ENCODE results near the gene DNAH17. TPM values are rescaled to one million over a fixed set of nuclear protein-coding genes. Genes with fewer than 3 reads are reported as not detected.

Gene DNAH17
- polyA plus RNA-seq, 1 donor, result 3.3 TPM

DNA sequence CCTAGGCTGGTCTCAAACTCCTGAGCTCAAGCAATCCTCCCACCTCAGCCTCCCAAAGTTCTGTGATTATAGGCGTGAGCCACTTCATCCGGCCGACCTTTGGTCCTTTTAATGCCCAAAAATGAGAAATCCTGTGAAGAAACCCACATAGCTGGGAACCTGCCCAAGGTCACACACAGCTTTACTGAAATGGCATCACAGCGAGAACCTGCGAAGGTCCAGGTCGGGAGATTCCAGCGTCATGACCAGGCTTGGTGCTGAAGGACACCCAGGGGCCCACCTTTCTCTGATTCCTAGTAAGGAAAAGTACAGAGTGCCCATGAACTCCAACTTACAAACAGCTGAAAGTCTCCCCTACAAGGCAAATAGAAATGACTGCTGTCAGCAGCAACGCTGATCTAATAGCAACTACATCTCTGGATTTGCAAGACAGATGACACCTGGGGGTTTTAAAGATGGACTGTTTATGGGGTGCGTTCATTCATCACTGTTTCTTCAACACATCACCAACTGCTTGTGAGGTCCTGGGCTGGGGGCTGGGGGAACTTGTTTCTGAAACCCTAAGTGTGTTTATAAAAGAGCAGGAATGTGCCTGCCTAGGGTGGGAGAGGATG lies 24.5 kb upstream of the DNAH17 start:
- no peak for DNase-seq

- no peak for DNase-seq
Measured at GRCh38 chr17:78600181-78600721, 23.1 kb upstream of the DNAH17 start.

- no peak for DNase-seq
Measured at GRCh38 chr17:78599419-78599818, 22.2 kb upstream of the DNAH17 start.

GRCh38 chr17:78598013-78598471 lies 20.8 kb upstream of the DNAH17 start:
- DNase-seq, result peak; percentile 23

- DNase-seq, result no peak
Measured at GRCh38 chr17:78596871-78597764, 19.9 kb upstream of the DNAH17 start.

GRCh38 chr17:78595135-78595810 lies 18.1 kb upstream of the DNAH17 start:
- DNase-seq, result no peak

GRCh38 chr17:78592991-78593329 lies 15.8 kb upstream of the DNAH17 start:
- no peak for DNase-seq

DNA sequence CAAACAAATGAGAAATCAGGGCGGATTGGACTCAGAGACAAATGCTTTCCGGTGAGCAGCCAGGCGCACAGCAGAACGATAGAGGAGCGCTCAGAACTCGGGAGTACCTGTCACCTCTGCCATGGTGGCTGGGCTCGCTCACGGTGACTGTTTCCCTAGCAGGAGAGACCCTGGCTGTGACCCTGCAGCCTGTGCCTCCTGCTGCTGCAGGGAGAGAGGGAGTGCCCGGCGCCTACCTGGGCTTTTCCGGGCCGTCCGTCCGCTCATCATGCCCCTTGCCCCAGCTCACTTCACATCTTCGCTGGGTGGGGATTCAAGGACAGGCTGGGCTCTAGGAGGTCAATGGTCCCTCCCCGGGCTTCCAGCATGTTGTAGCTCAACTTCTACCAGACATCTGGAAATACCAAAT lies 14.1 kb upstream of the DNAH17 start:
- DNase-seq, result no peak

DNA sequence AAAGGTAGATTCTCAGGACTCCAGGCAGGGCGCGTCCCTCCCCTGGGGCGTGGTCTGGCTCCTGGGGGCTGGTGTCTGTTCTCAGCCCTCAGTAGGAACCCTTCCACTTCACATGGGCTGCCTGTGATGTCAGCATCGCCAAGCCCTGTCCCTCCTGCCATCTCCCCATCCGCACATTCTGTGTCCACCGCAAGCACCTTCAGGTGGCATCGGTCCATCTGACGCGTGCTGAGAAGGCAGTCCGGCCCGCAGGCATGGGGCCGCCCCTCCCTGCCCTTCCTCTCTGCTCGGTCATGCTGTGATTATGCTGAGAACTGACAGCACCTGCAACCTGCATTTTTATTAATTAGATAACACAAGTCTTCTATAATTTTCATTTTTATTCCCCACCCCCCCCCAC lies 12.7 kb upstream of the DNAH17 start:
- DNase-seq, result no peak

- DNase-seq, result no peak
Measured at GRCh38 chr17:78589031-78589675, 12.0 kb upstream of the DNAH17 start.

- DNase-seq, result no peak
Measured at GRCh38 chr17:78588258-78589030, 11.2 kb upstream of the DNAH17 start.

DNA sequence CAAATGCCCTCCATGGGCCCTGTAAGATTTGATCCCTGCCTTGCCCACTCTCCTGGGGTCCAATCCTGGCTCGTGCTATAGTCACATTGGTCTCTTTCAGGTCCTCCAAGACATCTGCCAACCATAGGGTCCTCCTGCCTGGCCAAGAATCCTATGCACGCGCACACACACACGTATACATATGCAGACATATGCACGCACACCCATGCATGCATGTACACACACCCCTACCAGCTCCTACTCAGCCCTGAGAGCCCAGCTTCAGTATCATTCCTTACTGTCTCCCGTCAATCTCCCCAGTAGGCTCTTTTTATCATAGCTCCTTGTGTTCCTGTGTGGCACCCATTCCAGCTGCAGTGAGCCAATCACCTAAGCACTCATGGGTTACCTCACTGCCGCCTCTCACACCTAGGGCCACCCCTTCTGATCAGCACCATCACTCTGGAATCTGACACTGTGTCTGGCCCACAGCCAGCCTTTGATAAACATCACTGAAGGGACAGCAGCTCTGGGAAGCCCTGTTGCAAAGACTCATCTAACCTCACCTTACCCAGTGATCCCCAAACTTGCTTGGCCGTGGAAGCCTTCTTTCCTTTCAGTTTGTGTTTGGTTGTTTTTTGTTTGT lies 7.9 kb upstream of the DNAH17 start:
- no peak for DNase-seq

DNA sequence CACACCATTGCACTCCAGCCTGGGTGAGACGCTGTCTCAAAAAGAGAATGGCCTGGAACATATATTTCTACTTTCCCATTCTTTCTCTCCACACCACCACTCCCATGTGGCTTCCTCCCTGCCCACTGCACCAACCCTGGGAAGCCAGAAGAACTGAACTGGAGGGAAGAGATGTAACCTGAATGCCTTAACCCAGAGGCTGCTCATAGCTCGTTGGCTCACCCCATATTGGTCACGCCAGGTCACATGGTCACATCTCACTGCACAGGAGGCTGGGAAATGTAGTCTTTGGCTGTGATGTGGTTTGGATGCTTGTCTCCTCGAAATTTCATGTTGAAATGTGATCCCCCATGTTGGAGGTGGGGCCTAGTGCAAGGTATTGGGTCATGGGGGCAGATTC lies 5.9 kb upstream of the DNAH17 start:
- no peak for DNase-seq

- no peak for DNase-seq
Measured at GRCh38 chr17:78581304-78581703, 4.1 kb upstream of the DNAH17 start.

GRCh38 chr17:78580277-78580804 lies 3.1 kb upstream of the DNAH17 start:
- no peak for DNase-seq

DNA sequence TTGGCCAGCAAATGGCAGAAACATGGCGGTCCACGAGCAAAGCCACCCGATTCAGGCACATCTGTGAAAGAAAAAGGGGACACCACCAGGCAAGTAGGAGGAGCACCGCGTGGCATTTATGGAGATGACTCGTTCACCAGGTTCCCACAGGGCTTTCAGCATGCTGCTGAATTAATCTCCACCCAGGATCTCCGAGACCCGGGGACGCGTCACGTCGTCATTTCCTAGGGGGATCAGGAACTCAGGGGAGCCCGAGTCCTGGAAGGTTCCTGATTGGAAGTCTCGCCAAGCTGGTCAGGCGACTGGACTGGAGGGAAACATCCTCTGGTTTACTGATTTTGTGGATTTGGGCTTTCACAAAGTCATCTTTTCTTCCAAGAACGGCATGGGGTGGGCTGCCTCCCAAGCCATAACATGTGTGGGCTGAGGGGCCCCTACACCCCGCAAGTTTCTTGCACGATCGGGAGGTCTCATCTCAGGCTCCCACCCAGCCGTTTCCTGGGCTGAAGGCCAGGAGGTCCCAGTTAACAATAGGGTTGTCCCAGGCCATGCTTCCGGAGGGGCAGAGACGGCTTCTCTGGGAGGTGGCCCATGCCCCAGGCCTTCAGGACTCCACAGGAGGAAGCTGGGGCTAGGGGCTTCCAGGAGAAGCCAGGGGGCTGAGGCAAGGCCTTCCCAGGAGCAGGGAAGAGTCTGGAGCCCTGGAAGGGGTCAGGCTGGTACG lies 645 bp downstream of the DNAH17 start:
- DNase-seq, result no peak

DNA sequence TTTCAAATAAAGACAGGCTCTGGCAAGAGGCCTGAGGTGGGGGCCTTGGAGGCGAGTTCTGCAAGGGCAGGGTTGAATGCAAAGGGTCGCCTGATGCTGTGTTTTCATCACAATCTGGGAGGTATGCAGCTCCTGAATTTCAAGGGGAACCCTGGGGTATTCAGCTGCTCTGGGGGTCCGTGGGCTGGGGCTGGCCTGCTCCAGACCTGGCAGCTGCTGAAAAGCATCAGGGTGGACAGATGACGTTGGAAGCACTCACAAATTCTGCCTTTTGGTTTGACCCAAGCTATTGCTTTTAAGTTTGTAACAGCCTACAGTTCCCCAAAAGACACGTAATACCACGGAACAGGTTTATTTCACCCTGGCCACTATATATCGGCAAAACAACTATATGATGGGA lies 1.3 kb downstream of the DNAH17 start:
- no peak for DNase-seq

GRCh38 chr17:78575340-78575739 lies 1.9 kb downstream of the DNAH17 start:
- no peak for DNase-seq

DNA sequence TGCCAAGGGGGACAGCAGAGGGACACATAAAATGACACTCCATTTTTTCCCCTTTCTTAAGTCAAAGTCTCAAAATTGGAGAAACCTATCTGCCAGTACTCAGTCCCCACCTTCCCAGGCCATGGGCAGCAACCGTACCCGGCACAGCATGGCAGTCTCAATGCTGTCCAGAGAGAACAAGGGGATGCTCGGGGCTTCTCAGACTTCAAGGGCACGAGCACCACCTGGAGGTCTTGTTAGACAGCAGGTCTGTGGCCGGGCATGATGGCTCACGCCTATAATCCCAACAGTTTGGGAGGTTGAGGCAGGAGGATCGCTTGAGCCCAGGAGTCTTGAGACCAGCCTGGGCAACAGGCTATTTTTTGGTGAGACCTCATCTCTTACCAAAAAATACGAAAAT lies 3.2 kb downstream of the DNAH17 start:
- DNase-seq, result no peak

All from hindlimb muscle (tissue), 1 donor.